Measurements from ENCODE around the gene LRP1B. TPM values are rescaled to one million over a fixed set of nuclear protein-coding genes. Genes with fewer than 3 reads are reported as not detected.

Gene LRP1B
- total and polyA plus RNA-seq, 2 of the 8 experiments (the other 6 are each of a cell fraction or from before 2014, with no cell fraction given), result 0.03 TPM; not detected in 1

- H3K4me2 ChIP-seq (ENCODE audit: insufficient read depth in 1 of 2, low read depth in 2 of 2, low read length in 2 of 2), result no peak overlapping the region
- H3K79me1 ChIP-seq (ENCODE audit: low read depth, low read length), result no peaks in the 10 kb centered on the region
- no peak overlapping the region for H2BK15ac ChIP-seq (ENCODE audit: low read length)
- no peaks in the 10 kb centered on the region for H3K4me1 ChIP-seq (replicated peaks in 1 of 4; ENCODE audit: control insufficient read depth in 3 of 4, insufficient read depth in 4 of 4, low read length in 3 of 4)
- no peak overlapping the region for H2BK12ac ChIP-seq (ENCODE audit: low read depth, low read length)
- no peak overlapping the region for H3K4me3 ChIP-seq (ENCODE audit: extremely low read depth in 1 of 4, insufficient read depth in 2 of 4, low read depth in 3 of 4, low read length in 4 of 4)
- H2AK5ac ChIP-seq (ENCODE audit: low read depth, low read length), result no peak overlapping the region
- H4K91ac ChIP-seq (replicated peaks; ENCODE audit: insufficient read length, low read length), result no peak overlapping the region
- TF ChIP-seq CTBP2 (IDR thresholded peaks at IDR 0.05; ENCODE audit: borderline replicate concordance, insufficient read depth, insufficient read length, low read length) (no peak), CTCF (IDR thresholded peaks at IDR 0.05; ENCODE audit: control extremely low read depth in 1 of 3, insufficient read depth in 1 of 3, low read depth in 1 of 3, low read length in 3 of 3) (no peak), ATF2 (IDR thresholded peaks at IDR 0.05; ENCODE audit: low read length) (no peak), TCF12 (IDR thresholded peaks at IDR 0.05; ENCODE audit: low read depth, low read length) (no peak), KDM1A (IDR thresholded peaks at IDR 0.05; ENCODE audit: borderline replicate concordance, low read length) (no peak), RBBP5 (IDR thresholded peaks at IDR 0.05; ENCODE audit: borderline replicate concordance, low read depth, low read length) (no peak), BACH1 (IDR thresholded peaks at IDR 0.05; ENCODE audit: low read length) (no peak), TBP (IDR thresholded peaks at IDR 0.05; ENCODE audit: low read depth, low read length) (no peak), YY1 (IDR thresholded peaks at IDR 0.05; ENCODE audit: low read depth, low read length) (no peak), JUN (IDR thresholded peaks at IDR 0.05; ENCODE audit: low read depth, low read length) (no peak), SRF (IDR thresholded peaks at IDR 0.05; ENCODE audit: low read depth, low read length) (no peak)
- no peaks in the 10 kb centered on the region for H4K20me1 ChIP-seq (replicated peaks in 1 of 2; ENCODE audit: control insufficient read depth in 1 of 2, insufficient read depth in 2 of 2, low read length in 2 of 2)
- H4K5ac ChIP-seq (ENCODE audit: insufficient read length, low read depth, low read length), result no peak overlapping the region
- CTCF ChIA-PET (ENCODE audit: partially characterized antibody), result no interaction called here
- no peak overlapping the region for H4K8ac ChIP-seq (ENCODE audit: extremely low read depth, insufficient read depth, low read length)
- no peaks in the 10 kb centered on the region for H3K36me3 ChIP-seq (ENCODE audit: control insufficient read depth in 2 of 4, insufficient read depth in 4 of 4, low read length in 3 of 4)
- FAIRE-seq (no peak), DNase-seq (ENCODE audit: low read depth in 1 of 2, low spot score in 2 of 2) (no peak)
- WGBS, 2 experiments (ENCODE audit: extremely low coverage in 1 of 2, insufficient coverage in 1 of 2, insufficient read length in 1 of 2, insufficient replicate concordance in 2 of 2, low coverage in 1 of 2, low lambda C conversion rate in 2 of 2, missing lambda C conversion rate in 1 of 2), result 91% methylated on average over 2 of the region's 2 CpGs; no CpG with 5 or more reads in 1 of the 2 experiments
- H3K9ac ChIP-seq (replicated peaks in 1 of 4; ENCODE audit: extremely low read depth in 1 of 4, low read depth in 3 of 4, low read length in 3 of 4), result no peak overlapping the region
- no peak overlapping the region for H3K18ac ChIP-seq (ENCODE audit: extremely low read depth, low read length)
- H2AFZ ChIP-seq (ENCODE audit: low read length), result no peak overlapping the region
- H3K23me2 ChIP-seq (ENCODE audit: low read depth, low read length), result no peaks in the 10 kb centered on the region
- no peak overlapping the region for H2BK120ac ChIP-seq (replicated peaks; ENCODE audit: low read depth, low read length)
- no peak overlapping the region for H3K56ac ChIP-seq (replicated peaks; ENCODE audit: insufficient read length, low read depth, low read length)
- no peaks in the 10 kb centered on the region for H3K27me3 ChIP-seq (replicated peaks in 1 of 4; ENCODE audit: control insufficient read depth in 3 of 4, extremely low read depth in 1 of 4, insufficient read depth in 3 of 4, low read length in 3 of 4)
- H3K27ac ChIP-seq (ENCODE audit: low read depth, low read length), result no peak overlapping the region
- H3K14ac ChIP-seq (ENCODE audit: insufficient read length), result no peak overlapping the region
- POLR2A ChIA-PET (ENCODE audit: partially characterized antibody), result no interaction called here
- no peak overlapping the region for H3K23ac ChIP-seq (ENCODE audit: insufficient read length)
- H2BK20ac ChIP-seq (ENCODE audit: low read length), result no peak overlapping the region
- no peaks in the 10 kb centered on the region for H3K79me2 ChIP-seq (ENCODE audit: control insufficient read depth in 1 of 2, insufficient read depth in 2 of 2, low read length in 2 of 2)
- no peak overlapping the region for H2BK5ac ChIP-seq (ENCODE audit: low read depth, low read length)
- no peak overlapping the region for H3K4ac ChIP-seq (replicated peaks; ENCODE audit: insufficient read length, low read depth, low read length)
- no peaks in the 10 kb centered on the region for H3K9me3 ChIP-seq (ENCODE audit: insufficient read depth in 2 of 2, low read depth in 1 of 2, low read length in 1 of 2)
Measured at GRCh38 chr2:140472676-140473075, 1658.1 kb downstream of the LRP1B start.

Measured in H1 (cell line).